Calu3 (cell line): ENCODE data around the gene ADGRF5. TPM values are rescaled to one million over a fixed set of nuclear protein-coding genes. Genes with fewer than 3 reads are reported as not detected.
A peak's percentile ranks its signal among the peaks of the same experiment; 100 is the strongest.
"Not testable (repeated sequence)": the region's sequence is repeated elsewhere in the genome, so short reads cannot be mapped to it uniquely, and the experiment has no call there.

Source experiments
- BruUV-seq: library from RNA; stranded (reverse); fragments of 400-500 nt; replicated peaks from 2 replicates; lab custom pipeline; 2021; lab: Mats Ljungman, UMichigan
- CTCF ChIA-PET: fragments of 300-600 bp; sonication (Branson Sonifier 250); formaldehyde crosslinking; loops from one replicate; lab custom pipeline; 2022; ENCODE audit warnings: antibody characterized with exemption; lab: Charles Lee
- DNase-seq: peaks from one replicate; pipeline ENCODE4 v3.0.0; 2022
- H3K27ac Mint-ChIP-seq: one replicate; pipeline ENCODE4 v1.8.0; 2022; ENCODE audit warnings: mixed read lengths; ENCODE audit not compliant: unreplicated experiment
- H3K27me3 Mint-ChIP-seq: one replicate; pipeline ENCODE4 v1.8.0; 2022; ENCODE audit warnings: mixed read lengths; ENCODE audit not compliant: unreplicated experiment
- H3K36me3 Mint-ChIP-seq: one replicate; pipeline ENCODE4 v1.8.0; 2022; ENCODE audit warnings: mild to moderate bottlenecking, moderate library complexity, mixed read lengths; ENCODE audit not compliant: insufficient read depth, unreplicated experiment
- H3K4me1 Mint-ChIP-seq: one replicate; pipeline ENCODE4 v1.8.0; 2022; ENCODE audit warnings: mild to moderate bottlenecking, low read depth, mixed read lengths; ENCODE audit not compliant: unreplicated experiment
- H3K4me3 Mint-ChIP-seq: one replicate; pipeline ENCODE4 v1.8.0; 2022; ENCODE audit warnings: mild to moderate bottlenecking, low read depth, moderate library complexity, mixed read lengths; ENCODE audit not compliant: unreplicated experiment
- H3K9me3 Mint-ChIP-seq: one replicate; pipeline ENCODE4 v1.8.0; 2022; ENCODE audit warnings: low read depth, mixed read lengths; ENCODE audit not compliant: unreplicated experiment
- CTCF ChIP-seq: fragments of 200-600 bp; IDR thresholded peaks from one replicate; pipeline ENCODE4 v1.8.0; 2022; ENCODE audit warnings: antibody characterized with exemption; ENCODE audit not compliant: unreplicated experiment
- intact Hi-C: fragments of 100-400 bp; cut with micrococcal nuclease; formaldehyde crosslinking; loops from one replicate; pipeline ENCODE4 v1.10.0; 2022; ENCODE audit not compliant: unreplicated experiment
- total RNA-seq: library from RNA; stranded (reverse); gene quantifications from 2 replicates; pipeline ENCODE4 v1.2.3, GENCODE V29; 2022

The ADGRF5 gene
- total RNA-seq, 1 experiment from 2014 or later, result 0.24 TPM

- Mint-ChIP-seq H3K9me3 (no peaks in the 10 kb centered on the region), H3K4me3 (no peak overlapping the region), H3K36me3 (no peaks in the 10 kb centered on the region), H3K27me3 (no peaks in the 10 kb centered on the region), H3K4me1 (peaks cover 35% of the 10 kb centered on the region), H3K27ac (no peak overlapping the region)
- CTCF ChIA-PET, result no interaction called here
- no peak for DNase-seq
- no peak for TF ChIP-seq CTCF
- intact Hi-C loops, result no loop called here
- no TSS peak for BruUV-seq
Observed at GRCh38 chr6:46850792-46851191, 70.9 kb downstream of the ADGRF5 start.

GRCh38 chr6:46849361-46849690 lies 72.4 kb downstream of the ADGRF5 start:
- H3K4me1 Mint-ChIP-seq, result peaks cover 35% of the 10 kb centered on the region
- BruUV-seq, result no TSS peak
- TF ChIP-seq CTCF, result no peak
- H3K27ac Mint-ChIP-seq, result no peak overlapping the region
- H3K4me3 Mint-ChIP-seq, result peak overlapping the region; percentile 53
- no peak for DNase-seq
- no peaks in the 10 kb centered on the region for H3K36me3 Mint-ChIP-seq
- intact Hi-C loops, result loop anchor here (2.0 to 5.0 kb wide), 5 partner anchors 75 to 463 kb away; no protein-coding TSS in a partner anchor
- no peaks in the 10 kb centered on the region for H3K27me3 Mint-ChIP-seq
- CTCF ChIA-PET, result interaction anchor here (0.7 to 1.4 kb wide), 7 partner anchors 27 to 198 kb away, joined by 3 to 11 read pairs (median 6); no protein-coding TSS in a partner anchor
- no peaks in the 10 kb centered on the region for H3K9me3 Mint-ChIP-seq

GRCh38 chr6:46848684-46849360 lies 72.9 kb downstream of the ADGRF5 start:
- peaks cover 35% of the 10 kb centered on the region for H3K4me1 Mint-ChIP-seq
- intact Hi-C loops, result loop anchor here (1.0 to 5.0 kb wide), 6 partner anchors 76 to 463 kb away; no protein-coding TSS in a partner anchor
- CTCF ChIA-PET, result interaction anchor here (0.7 to 1.4 kb wide), 7 partner anchors 28 to 199 kb away, joined by 3 to 11 read pairs (median 6); no protein-coding TSS in a partner anchor

GRCh38 chr6:46845126-46845525 lies 76.6 kb downstream of the ADGRF5 start:
- Mint-ChIP-seq H3K4me1 (peaks cover 25% of the 10 kb centered on the region), H3K27ac (no peak overlapping the region), H3K4me3 (no peak overlapping the region), H3K36me3 (no peaks in the 10 kb centered on the region), H3K9me3 (peaks cover 8% of the 10 kb centered on the region), H3K27me3 (no peaks in the 10 kb centered on the region)
- no peak for DNase-seq
- intact Hi-C loops, result loop anchor here (5.0 kb wide), 2 partner anchors 202 to 467 kb away; no protein-coding TSS in a partner anchor
- TF ChIP-seq CTCF, result no peak
- no TSS peak for BruUV-seq
- CTCF ChIA-PET, result no interaction called here

More at GRCh38 chr6:46848684-46849360, 72.9 kb downstream of the ADGRF5 start:
- no peaks in the 10 kb centered on the region for H3K36me3 Mint-ChIP-seq
- peak; percentile 97 for TF ChIP-seq CTCF
- no peaks in the 10 kb centered on the region for H3K9me3 Mint-ChIP-seq
- H3K27me3 Mint-ChIP-seq, result no peaks in the 10 kb centered on the region
- H3K27ac Mint-ChIP-seq, result peak overlapping the region; percentile 9
- H3K4me3 Mint-ChIP-seq, result peak overlapping the region; percentile 53
- DNase-seq, result peak; percentile 94
- BruUV-seq, result no TSS peak

GRCh38 chr6:46842252-46842846 lies 79.4 kb downstream of the ADGRF5 start:
- BruUV-seq, CTCF ChIA-PET, H3K4me3 Mint-ChIP-seq, intact Hi-C loops, H3K27ac Mint-ChIP-seq, H3K27me3 Mint-ChIP-seq, H3K4me1 Mint-ChIP-seq, DNase-seq, H3K36me3 Mint-ChIP-seq, H3K9me3 Mint-ChIP-seq: not testable (repeated sequence)
